H1 (cell line): Measurements from ENCODE around the gene NT5C.

Experiments used
- CTCF ChIP-seq, 3 experiments: IDR thresholded peaks; 1 replicate in 2 of 3; 2 replicates in 1 of 3; pipeline versions ENCODE4 v1.5.1 to v1.6.1; 2011; ENCODE audit warnings: low read length in 3 of 3, mild to moderate bottlenecking in 3 of 3, inconsistent platforms in 2 of 3, low read depth in 1 of 3, moderate library complexity in 1 of 3; ENCODE audit not compliant: insufficient read depth in 1 of 3; ENCODE audit errors: control extremely low read depth in 1 of 3
- EZH2 ChIP-seq: fragments of 200-600 bp; sonication (generic); IDR thresholded peaks from 2 replicates; pipeline ENCODE4 v1.7.1; 2012; ENCODE audit warnings: low read depth, mild to moderate bottlenecking, moderate library complexity, low read length, inconsistent platforms; ENCODE audit not compliant: severe bottlenecking
- MAFK ChIP-seq: IDR thresholded peaks from 2 replicates; pipeline ENCODE4 v1.6.1; 2012; ENCODE audit warnings: low read depth, mild to moderate bottlenecking, improper control_type of control experiment, low read length

GRCh38 chr17:75151930-75152329 is 20.4 kb upstream of the NT5C start:
- TF ChIP-seq CTCF (IDR thresholded peaks at IDR 0.05; ENCODE audit: control extremely low read depth in 1 of 3, insufficient read depth in 1 of 3, low read depth in 1 of 3, low read length in 3 of 3): no peak
- TF ChIP-seq MAFK: no peak
- no peak for TF ChIP-seq EZH2
